SK-N-SH treated with all-trans-retinoic acid at 6 μM for 48 hours (cell line): ENCODE data around the gene MYRF.

ENCODE experiments used
- ATAC-seq: fragments of 200-7000 bp; cut with Tn5 transposase; 3 replicates; pipeline ENCODE4 v1.9.1; 2020; ENCODE audit warnings: mild to moderate bottlenecking, moderate library complexity
- BACH2 ChIP-seq: fragments of 250-450 bp; sonication (Bioruptor Pico); IDR thresholded peaks from 2 replicates; pipeline ENCODE4 v1.9.0; 2021; ENCODE audit warnings: mild to moderate bottlenecking, borderline replicate concordance
- CREB5 ChIP-seq: fragments of 250-450 bp; sonication (Bioruptor Pico); IDR thresholded peaks from 2 replicates; pipeline ENCODE4 v1.5.1; 2020; ENCODE audit warnings: low read depth, mild to moderate bottlenecking, moderate library complexity
- CSDC2 ChIP-seq: fragments of 250-450 bp; sonication (Bioruptor Pico); IDR thresholded peaks from 2 replicates; pipeline ENCODE4 v1.5.0; 2020; ENCODE audit warnings: mild to moderate bottlenecking, moderate library complexity
- CSRNP3 ChIP-seq: fragments of 250-450 bp; sonication (Bioruptor Pico); IDR thresholded peaks from 2 replicates; pipeline ENCODE4 v1.5.1; 2021; ENCODE audit warnings: mild to moderate bottlenecking, moderate library complexity
- GLIS3 ChIP-seq: fragments of 250-450 bp; sonication (Bioruptor Pico); IDR thresholded peaks from 2 replicates; pipeline ENCODE4 v1.5.0; 2020; ENCODE audit warnings: mild to moderate bottlenecking, moderate library complexity
- ISL1 ChIP-seq: fragments of 250-450 bp; sonication (Bioruptor Pico); IDR thresholded peaks from 2 replicates; pipeline ENCODE4 v2.1.2; 2022; ENCODE audit warnings: mild to moderate bottlenecking, moderate library complexity
- OSR1 ChIP-seq: fragments of 250-450 bp; sonication (Bioruptor Pico); IDR thresholded peaks from 2 replicates; pipeline ENCODE4 v1.8.0; 2022; ENCODE audit warnings: moderate library complexity, mild to moderate bottlenecking, inconsistent platforms
- PATZ1 ChIP-seq: fragments of 250-450 bp; sonication (Bioruptor Pico); IDR thresholded peaks from 2 replicates; pipeline ENCODE4 v1.8.0; 2020; ENCODE audit warnings: mild to moderate bottlenecking, moderate library complexity, borderline replicate concordance
- POU6F1 ChIP-seq: fragments of 250-450 bp; sonication (Bioruptor Pico); IDR thresholded peaks from 2 replicates; pipeline ENCODE4 v1.8.0; 2021; ENCODE audit warnings: low read depth, mild to moderate bottlenecking, moderate library complexity, borderline replicate concordance
- PPARA ChIP-seq: fragments of 250-450 bp; sonication (Bioruptor Pico); IDR thresholded peaks from 2 replicates; pipeline ENCODE4 v1.5.0; 2020; ENCODE audit warnings: mild to moderate bottlenecking, borderline replicate concordance
- TCF4 ChIP-seq: fragments of 250-450 bp; sonication (Bioruptor Pico); IDR thresholded peaks from 2 replicates; pipeline ENCODE4 v1.8.0; 2021; ENCODE audit warnings: mild to moderate bottlenecking, moderate library complexity, borderline replicate concordance
- TOX ChIP-seq: fragments of 250-450 bp; sonication (Bioruptor Pico); IDR thresholded peaks from 2 replicates; pipeline ENCODE4 v1.8.0; 2021; ENCODE audit warnings: mild to moderate bottlenecking, moderate library complexity, borderline replicate concordance
- TSHZ2 ChIP-seq: fragments of 250-450 bp; sonication (Bioruptor Pico); IDR thresholded peaks from 2 replicates; pipeline ENCODE4 v1.5.0; 2020; ENCODE audit warnings: mild to moderate bottlenecking, moderate library complexity
- ZC3H10 ChIP-seq: fragments of 250-450 bp; sonication (Bioruptor Pico); IDR thresholded peaks from 2 replicates; pipeline ENCODE4 v1.5.1; 2021; ENCODE audit warnings: mild to moderate bottlenecking, moderate library complexity
- ZFP3 ChIP-seq: fragments of 250-450 bp; sonication (Bioruptor Pico); IDR thresholded peaks from 2 replicates; pipeline ENCODE4 v1.5.0; 2020; ENCODE audit warnings: mild to moderate bottlenecking, moderate library complexity
- ZNF565 ChIP-seq: fragments of 450-650 bp; formaldehyde crosslinking; conservative IDR thresholded peaks from 2 replicates; pipeline ENCODE4 v1.5.0; 2020; ENCODE audit warnings: low read depth, mild to moderate bottlenecking, moderate library complexity
- ZNF70 ChIP-seq: fragments of 450-650 bp; formaldehyde crosslinking; IDR thresholded peaks from 2 replicates; pipeline ENCODE4 v1.5.0; 2020; ENCODE audit warnings: mild to moderate bottlenecking, moderate library complexity
- ZNF8 ChIP-seq: fragments of 450-650 bp; formaldehyde crosslinking; IDR thresholded peaks from 2 replicates; pipeline ENCODE4 v1.5.0; 2020; ENCODE audit warnings: mild to moderate bottlenecking, moderate library complexity

Gene MYRF

GRCh38 chr11:61744181-61744580 is 8.3 kb upstream of the MYRF start:
- ATAC-seq: no peak

GRCh38 chr11:61744609-61745156 is 7.8 kb upstream of the MYRF start:
- ATAC-seq: no peak
- TF ChIP-seq ISL1 (CRISPR knock-in tag): no peak
- TF ChIP-seq OSR1: no peak
- TF ChIP-seq BACH2 (CRISPR knock-in tag): no peak
- TF ChIP-seq TOX: no peak
- no peak for TF ChIP-seq TSHZ2 (CRISPR knock-in tag)

More at GRCh38 chr11:61744181-61744580, 8.3 kb upstream of the MYRF start:
- TF ChIP-seq ZC3H10 (CRISPR knock-in tag) (no peak), ZNF8 (CRISPR knock-in tag) (no peak), PATZ1 (CRISPR knock-in tag) (no peak), GLIS3 (CRISPR knock-in tag) (no peak), CSRNP3 (no peak), CREB5 (CRISPR knock-in tag) (no peak), PPARA (CRISPR knock-in tag) (no peak), ZNF565 (CRISPR knock-in tag) (no peak), ZNF70 (no peak), TOX (no peak), CSDC2 (CRISPR knock-in tag) (no peak), TCF4 (CRISPR knock-in tag) (no peak)

GRCh38 chr11:61745781-61746441 is 6.5 kb upstream of the MYRF start:
- TF ChIP-seq CSDC2 (CRISPR knock-in tag): no peak
- TF ChIP-seq CREB5 (CRISPR knock-in tag): no peak
- ATAC-seq: no peak

GRCh38 chr11:61746442-61747191 is 5.8 kb upstream of the MYRF start:
- no peak for ATAC-seq
- TF ChIP-seq TOX: no peak
- TF ChIP-seq CREB5 (CRISPR knock-in tag): no peak
- no peak for TF ChIP-seq PPARA (CRISPR knock-in tag)
- no peak for TF ChIP-seq ZFP3
- TF ChIP-seq ZNF70: no peak
- TF ChIP-seq POU6F1 (CRISPR knock-in tag): no peak
- TF ChIP-seq TCF4 (CRISPR knock-in tag): no peak
- no peak for TF ChIP-seq PATZ1 (CRISPR knock-in tag)
